ENCODE results near the gene FOXP2. TPM values are rescaled to one million over a fixed set of nuclear protein-coding genes. Genes with fewer than 3 reads are reported as not detected.

Gene FOXP2
- total and polyA plus RNA-seq, 2 donors (not counting 3 experiments of a cell fraction or from before 2014, with no cell fraction given): 0.37 to 2.7 TPM

- Histone ChIP-seq H4K20me1 (replicated peaks; ENCODE audit: control insufficient read depth, extremely low read depth, insufficient read depth, low read length) (no peaks in the 10 kb centered on the region), H2AFZ (ENCODE audit: low read depth, low read length) (no peak overlapping the region), H3K9ac (replicated peaks; ENCODE audit: extremely low read depth, insufficient read depth, low read length) (no peak overlapping the region), H3K27ac (ENCODE audit: insufficient read depth, low read depth, low read length) (no peak overlapping the region), H3K9me3 (replicated peaks; ENCODE audit: control insufficient read depth, insufficient read depth, low read length) (no peaks in the 10 kb centered on the region), H3K27me3 (ENCODE audit: control insufficient read depth in 2 of 2, insufficient read depth in 2 of 2, low read length in 2 of 2) (no peaks in the 10 kb centered on the region), H3K4me3 (replicated peaks in 1 of 3; ENCODE audit: insufficient read depth in 1 of 3, low read depth in 1 of 3, low read length in 3 of 3) (no peak overlapping the region), H3K36me3 (ENCODE audit: control insufficient read depth in 2 of 2, extremely low read depth in 1 of 2, insufficient read depth in 2 of 2, low read length in 2 of 2) (no peaks in the 10 kb centered on the region), H3K9me1 (replicated peaks; ENCODE audit: control insufficient read depth, extremely low read depth, insufficient read depth, low read length) (no peaks in the 10 kb centered on the region), H3K79me2 (ENCODE audit: control insufficient read depth, insufficient read depth, low read length) (no peaks in the 10 kb centered on the region), H3K4me1 (ENCODE audit: control insufficient read depth, extremely low read depth, insufficient read depth, low read length) (no peaks in the 10 kb centered on the region), H3K4me2 (ENCODE audit: insufficient read depth, low read length) (no peak overlapping the region)
- TF ChIP-seq FOS (IDR thresholded peaks at IDR 0.05; ENCODE audit: borderline replicate concordance, insufficient read depth, low read length): no peak
- TF ChIP-seq CTCF (IDR thresholded peaks at IDR 0.05; ENCODE audit: extremely low read depth in 1 of 2, insufficient read depth in 1 of 2, low read depth in 1 of 2, low read length in 2 of 2): no peak
- TF ChIP-seq EZH2 (IDR thresholded peaks at IDR 0.05; ENCODE audit: borderline replicate concordance, low read depth, low read length, severe bottlenecking): no peak
- no peak for TF ChIP-seq MYC (IDR thresholded peaks at IDR 0.05; ENCODE audit: low read depth, low read length)
- TF ChIP-seq MAX (IDR thresholded peaks at IDR 0.05; ENCODE audit: insufficient read depth, insufficient read length): no peak
- no peak for TF ChIP-seq JUN (IDR thresholded peaks at IDR 0.05; ENCODE audit: borderline replicate concordance, insufficient read depth, insufficient read length, low read depth)
- no peak for TF ChIP-seq POLR2A (IDR thresholded peaks at IDR 0.05; ENCODE audit: low read depth, low read length)
- no peak for TF ChIP-seq POLR2AphosphoS5 (IDR thresholded peaks at IDR 0.05; ENCODE audit: insufficient read depth, low read depth, low read length)
- no peak for TF ChIP-seq GATA2 (IDR thresholded peaks at IDR 0.05; ENCODE audit: insufficient read depth, insufficient read length, low read depth, low read length)
- BruUV-seq (replicated peaks): no TSS peak
- FAIRE-seq (no peak), DNase-seq (ENCODE audit: low read depth, low spot score) (no peak)
- ChIA-PET POLR2A (no interaction called here), CTCF (no interaction called here)
- intact Hi-C loops (cut with micrococcal nuclease) (no loop called here), dilution Hi-C loops (cut with MboI; ENCODE audit: extremely low pct_ligation_motif_present, low sequenced_read_pairs) (no loop called here)
These were observed 45.3 kb upstream of the FOXP2 start for GRCh38 chr7:114369294-114369693.

Data from endothelial cell of umbilical vein (primary cell).